Endothelial cell of umbilical vein (primary cell): Measurements from ENCODE around the gene SENP6. TPM values are rescaled to one million over a fixed set of nuclear protein-coding genes. Genes with fewer than 3 reads are reported as not detected.

Source experiments
- BruUV-seq: library from RNA; stranded (reverse); fragments of 400-500 nt; replicated peaks from 2 replicates; lab custom pipeline; 2021; lab: Mats Ljungman, UMichigan
- CTCF ChIA-PET: fragments of 300-600, 350-600 bp; sonication (Branson Sonifier 250); formaldehyde crosslinking; loops from one replicate; lab custom pipeline; 2021; ENCODE audit warnings: antibody characterized with exemption, inconsistent platforms; lab: Charles Lee
- POLR2A ChIA-PET: fragments of 300-600, 350-600 bp; sonication (Branson Sonifier 250); formaldehyde crosslinking; loops from one replicate; lab custom pipeline; 2021; ENCODE audit warnings: antibody characterized with exemption, inconsistent platforms; lab: Charles Lee
- DNase-seq: peaks from one replicate; pipeline ENCODE4 v3.0.0-alpha.2; 2011; ENCODE audit warnings: low read depth, low spot score
- FAIRE-seq: peaks from 2 replicates; lab custom pipeline; 2011; peaks lifted over from hg19 to GRCh38; lab: Jason Lieb, UNC
- H2AFZ ChIP-seq: 2 replicates; pipeline ENCODE4 v1.6.0; 2012; ENCODE audit warnings: low read depth, low read length, control low read depth, inconsistent platforms
- H3K27ac ChIP-seq: 2 replicates; pipeline ENCODE4 v1.5.1; 2011; ENCODE audit warnings: low read depth, mild to moderate bottlenecking, control low read depth, low read length, moderate library complexity; ENCODE audit not compliant: insufficient read depth
- H3K27me3 ChIP-seq, 2 experiments: 2 replicates each; pipeline versions ENCODE4 v1.6.0 to v1.6.1; 2011; ENCODE audit warnings: low read length in 2 of 2, mixed read lengths in 1 of 2; ENCODE audit not compliant: control insufficient read depth in 2 of 2, insufficient read depth in 2 of 2
- H3K36me3 ChIP-seq, 2 experiments: 2 replicates in 1 of 2; 3 replicates in 1 of 2; pipeline ENCODE4 v1.5.1; 2011; ENCODE audit warnings: low read length in 2 of 2, mild to moderate bottlenecking in 1 of 2, moderate library complexity in 1 of 2; ENCODE audit not compliant: control insufficient read depth in 2 of 2, insufficient read depth in 2 of 2; ENCODE audit errors: extremely low read depth in 1 of 2
- H3K4me1 ChIP-seq: 3 replicates; pipeline ENCODE4 v1.5.1; 2011; ENCODE audit warnings: mild to moderate bottlenecking, low read length; ENCODE audit not compliant: control insufficient read depth, insufficient read depth; ENCODE audit errors: extremely low read depth
- H3K4me2 ChIP-seq: 2 replicates; pipeline ENCODE4 v1.6.1; 2011; ENCODE audit warnings: low read length, control low read depth, mixed read lengths; ENCODE audit not compliant: insufficient read depth
- H3K4me3 ChIP-seq, 3 experiments: fragments of 200-600 bp in 1 of 3; sonication (generic), shearing (Covaris generic) in 1 of 3; replicated peaks in 1 of 3; 2 replicates each; pipeline ENCODE4 v1.5.1; 2011 to 2016; ENCODE audit warnings: control low read depth in 3 of 3, low read length in 3 of 3, mild to moderate bottlenecking in 2 of 3, inconsistent platforms in 1 of 3, low read depth in 1 of 3, moderate library complexity in 1 of 3; ENCODE audit not compliant: insufficient read depth in 1 of 3
- H3K79me2 ChIP-seq: 2 replicates; pipeline ENCODE4 v1.6.0; 2012; ENCODE audit warnings: low read length, inconsistent platforms; ENCODE audit not compliant: control insufficient read depth, insufficient read depth
- H3K9ac ChIP-seq: replicated peaks from 2 replicates; pipeline ENCODE3; 2011; ENCODE audit warnings: low read length, control low read depth; ENCODE audit not compliant: insufficient read depth; ENCODE audit errors: extremely low read depth
- H3K9me1 ChIP-seq: replicated peaks from 3 replicates; pipeline ENCODE4 v1.6.0; 2011; ENCODE audit warnings: mild to moderate bottlenecking, low read length; ENCODE audit not compliant: control insufficient read depth, insufficient read depth; ENCODE audit errors: extremely low read depth
- H3K9me3 ChIP-seq: replicated peaks from 2 replicates; pipeline ENCODE4 v1.5.1; 2012; ENCODE audit warnings: low read length, inconsistent platforms; ENCODE audit not compliant: control insufficient read depth, insufficient read depth
- H4K20me1 ChIP-seq: replicated peaks from 2 replicates; pipeline ENCODE3; 2011; ENCODE audit warnings: mild to moderate bottlenecking, low read length; ENCODE audit not compliant: control insufficient read depth, insufficient read depth; ENCODE audit errors: extremely low read depth
- CTCF ChIP-seq, 2 donors: IDR thresholded peaks; 1 replicate in 1 of 2; 2 replicates in 1 of 2; pipeline ENCODE4 v1.5.1; 2011; ENCODE audit warnings: low read length in 2 of 2, mild to moderate bottlenecking in 2 of 2, moderate library complexity in 2 of 2, control low read depth in 1 of 2, inconsistent platforms in 1 of 2, low read depth in 1 of 2; ENCODE audit not compliant: insufficient read depth in 1 of 2; ENCODE audit errors: extremely low read depth in 1 of 2
- FOS ChIP-seq: IDR thresholded peaks from 2 replicates; pipeline ENCODE4 v1.6.1; 2011; ENCODE audit warnings: mild to moderate bottlenecking, low read length, moderate library complexity, borderline replicate concordance; ENCODE audit not compliant: insufficient read depth
- GATA2 ChIP-seq: IDR thresholded peaks from 2 replicates; pipeline ENCODE4 v1.7.0; 2011; ENCODE audit warnings: low read depth, mild to moderate bottlenecking, moderate library complexity, mixed read lengths, low read length; ENCODE audit not compliant: insufficient read length, insufficient read depth
- JUN ChIP-seq: IDR thresholded peaks from 2 replicates; pipeline ENCODE4 v1.6.1; 2011; ENCODE audit warnings: borderline replicate concordance, low read depth; ENCODE audit not compliant: insufficient read length, insufficient read depth
- MAX ChIP-seq: IDR thresholded peaks from 2 replicates; pipeline ENCODE4 v1.6.1; 2011; ENCODE audit not compliant: insufficient read depth, insufficient read length
- MYC ChIP-seq: IDR thresholded peaks from one replicate; pipeline ENCODE4 v1.6.1; 2011; ENCODE audit warnings: mild to moderate bottlenecking, low read depth, low read length
- POLR2A ChIP-seq: IDR thresholded peaks from 2 replicates; pipeline ENCODE4 v1.6.1; 2012; ENCODE audit warnings: low read depth, mild to moderate bottlenecking, control low read depth, low read length
- POLR2AphosphoS5 ChIP-seq: IDR thresholded peaks from 2 replicates; pipeline ENCODE4 v1.6.1; 2012; ENCODE audit warnings: low read depth, mild to moderate bottlenecking, control low read depth, low read length, moderate library complexity; ENCODE audit not compliant: insufficient read depth
- dilution Hi-C: fragments of 300-500 bp; cut with MboI; formaldehyde crosslinking; loops from one replicate; pipeline ENCODE4 v1.15.0; 2019; ENCODE audit warnings: low sequenced_read_pairs; ENCODE audit not compliant: extremely low pct_ligation_motif_present
- intact Hi-C: fragments of 100-400 bp; cut with micrococcal nuclease; formaldehyde crosslinking; loops from one replicate; pipeline ENCODE4 v1.10.0; 2022
- polyA plus RNA-seq, 4 experiments: library from polyadenylated mRNA; depleted of rRNA in 3 of 4; stranded (reverse) in 3 of 4; unstranded in 1 of 4; fragments of >200 nt; gene quantifications; 2 replicates each; pipeline versions ENCODE4 v1.2.1 to v1.2.3, GENCODE V29; 2011 to 2012; ENCODE audit warnings: missing spikeins in 1 of 4
- total RNA-seq: library from RNA; stranded (reverse); gene quantifications from 2 replicates; pipeline ENCODE4 v1.2.3, GENCODE V29; 2021

The SENP6 gene
- total and polyA plus RNA-seq, 2 donors (not counting 3 experiments of a cell fraction or from before 2014, with no cell fraction given): 11.5 to 99.1 TPM

GRCh38 chr6:75609639-75610590, 8.2 kb downstream of the SENP6 start:
- peaks cover 28% of the 10 kb centered on the region for H3K4me1 ChIP-seq
- H3K4me3 ChIP-seq: no peak overlapping the region
- H3K4me2 ChIP-seq: peak overlapping the region; percentile 26
- H4K20me1 ChIP-seq: peaks cover 22% of the 10 kb centered on the region
- intact Hi-C loops (no loop called here), dilution Hi-C loops (no loop called here)
- H3K27me3 ChIP-seq: no peaks in the 10 kb centered on the region
- POLR2A ChIA-PET: no interaction called here
- H3K79me2 ChIP-seq: peaks cover 100% of the 10 kb centered on the region
- CTCF ChIA-PET: interaction anchor here (1.1 to 1.8 kb wide), 3 partner anchors 10 to 47 kb away, joined by 4 to 5 read pairs (median 4); no protein-coding TSS in a partner anchor
- TF ChIP-seq POLR2AphosphoS5: no peak
- no peak for TF ChIP-seq CTCF (IDR thresholded peaks at IDR 0.05; ENCODE audit: extremely low read depth in 1 of 2, insufficient read depth in 1 of 2, low read depth in 1 of 2, low read length in 2 of 2)
- TF ChIP-seq POLR2A: no peak
- no peak for TF ChIP-seq GATA2
- no peak for TF ChIP-seq FOS
- no peak for TF ChIP-seq JUN
- no peak for TF ChIP-seq MYC
- TF ChIP-seq MAX: no peak
- H3K9me1 ChIP-seq: no peaks in the 10 kb centered on the region
- DNase-seq: peak; percentile 48
- H2AFZ ChIP-seq: no peak overlapping the region
- no TSS peak for BruUV-seq
- no peak overlapping the region for H3K9ac ChIP-seq
- no peaks in the 10 kb centered on the region for H3K36me3 ChIP-seq
- FAIRE-seq: peak; percentile 33
- H3K9me3 ChIP-seq: no peaks in the 10 kb centered on the region
- H3K27ac ChIP-seq: no peak overlapping the region
